IPS-18a (cell line): ENCODE measurements around the gene ONECUT3.
"Not testable (repeated sequence)": the region's sequence is repeated elsewhere in the genome, so short reads cannot be mapped to it uniquely, and the experiment has no call there.

Experiments
- H3K27ac ChIP-seq: one replicate; pipeline ENCODE4 v1.5.1; 2013; ENCODE audit warnings: low read length
- H3K27me3 ChIP-seq: one replicate; pipeline ENCODE4 v1.6.1; 2013; ENCODE audit warnings: mild to moderate bottlenecking, low read length; ENCODE audit not compliant: control insufficient read depth, insufficient read depth
- H3K36me3 ChIP-seq: one replicate; pipeline ENCODE4 v1.6.1; 2013; ENCODE audit warnings: low read depth, low read length; ENCODE audit not compliant: control insufficient read depth
- H3K4me1 ChIP-seq: one replicate; pipeline ENCODE4 v1.6.1; 2013; ENCODE audit warnings: low read depth, low read length; ENCODE audit not compliant: control insufficient read depth
- H3K4me3 ChIP-seq: one replicate; pipeline ENCODE4 v1.5.1; 2013; ENCODE audit warnings: low read length
- H3K9ac ChIP-seq: one replicate; pipeline ENCODE4 v1.6.1; 2013; ENCODE audit warnings: mild to moderate bottlenecking, low read length, moderate library complexity
- H3K9me3 ChIP-seq: one replicate; pipeline ENCODE4 v1.6.1; 2013; ENCODE audit warnings: low read depth, low read length; ENCODE audit not compliant: control insufficient read depth

The ONECUT3 gene

DNA sequence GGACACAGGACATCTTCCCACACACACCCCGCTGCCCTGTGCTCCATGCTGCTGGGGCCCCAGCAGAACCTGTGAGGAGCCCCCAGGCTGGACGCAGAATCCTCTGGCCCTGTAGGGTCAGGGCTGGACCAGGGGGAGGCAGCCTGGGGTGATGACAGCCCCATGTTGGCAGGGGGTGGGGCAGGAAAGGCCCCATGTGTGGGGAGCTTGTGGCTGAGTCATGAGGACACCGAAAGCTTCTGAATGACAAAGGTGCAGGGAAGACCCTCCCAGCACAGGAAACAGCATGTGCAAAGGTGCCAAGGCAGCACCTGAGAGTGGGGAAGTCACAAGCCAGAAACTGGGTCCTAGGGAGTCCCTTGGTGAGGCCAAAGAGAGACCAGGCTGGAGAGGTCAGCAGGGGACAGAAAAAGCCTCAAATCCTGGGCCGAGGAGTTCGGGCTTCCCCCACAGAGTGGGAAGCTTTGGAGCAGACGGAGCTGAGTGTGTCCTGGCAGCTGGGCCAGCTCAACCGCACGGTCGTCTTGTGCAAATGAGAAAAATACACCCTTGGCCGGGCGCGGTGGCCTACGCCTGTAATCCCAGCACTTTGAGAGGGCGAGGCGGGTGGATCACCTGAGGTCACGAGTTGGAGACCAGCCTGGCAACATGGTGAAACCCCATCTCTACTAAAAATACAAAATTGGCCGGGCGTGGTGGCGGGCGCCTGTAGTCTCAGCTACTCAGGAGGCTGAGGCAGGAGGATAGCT, 41.3 kb downstream of the ONECUT3 start:
- Histone ChIP-seq H3K27ac (no peak overlapping the region), H3K9me3 (no peaks in the 10 kb centered on the region), H3K36me3 (no peaks in the 10 kb centered on the region), H3K4me3 (no peak overlapping the region), H3K4me1 (peaks cover 6% of the 10 kb centered on the region), H3K27me3 (peaks cover 2% of the 10 kb centered on the region), H3K9ac (no peak overlapping the region)

DNA sequence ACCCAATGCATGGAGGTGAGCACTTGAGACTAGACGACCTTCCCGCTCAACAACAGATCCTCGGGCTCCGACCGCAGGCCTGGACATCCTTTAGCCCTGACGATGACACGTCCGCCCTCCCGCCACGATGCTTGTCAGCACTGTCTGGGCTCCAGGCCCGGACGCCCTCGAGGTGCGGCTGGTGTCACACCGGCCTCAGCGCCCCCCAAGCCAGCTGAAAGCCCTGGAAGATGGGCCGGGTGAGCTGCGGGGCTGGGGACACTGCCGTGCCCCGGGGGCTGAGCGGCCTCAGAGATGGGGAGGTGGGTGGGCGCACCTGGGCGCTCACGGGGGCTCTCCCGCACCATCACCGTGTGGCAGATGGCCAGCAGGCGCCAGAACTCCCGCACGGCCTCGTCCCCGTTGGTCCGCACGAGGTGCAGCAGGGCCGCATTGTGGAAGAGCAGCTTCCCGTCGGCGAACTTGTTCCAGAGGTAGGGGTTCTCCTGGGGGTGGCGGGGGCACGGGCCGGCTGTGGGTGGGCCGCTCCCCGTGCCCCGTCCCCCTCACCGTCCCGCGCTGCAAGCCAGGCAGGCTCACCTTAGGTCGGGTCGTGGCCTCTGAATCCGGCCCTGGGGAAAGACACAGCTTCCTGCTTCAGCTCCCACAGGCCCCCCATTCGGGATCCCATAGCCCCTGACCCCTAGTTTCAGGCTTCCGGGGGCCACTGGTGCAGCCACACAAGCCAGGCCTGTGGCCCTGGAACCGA, 43.3 kb downstream of the ONECUT3 start:
- Histone ChIP-seq H3K27me3 (no peaks in the 10 kb centered on the region), H3K4me1 (peaks cover 6% of the 10 kb centered on the region), H3K36me3 (no peaks in the 10 kb centered on the region), H3K27ac (no peak overlapping the region), H3K9ac (no peak overlapping the region), H3K4me3 (no peak overlapping the region), H3K9me3 (no peaks in the 10 kb centered on the region)

DNA sequence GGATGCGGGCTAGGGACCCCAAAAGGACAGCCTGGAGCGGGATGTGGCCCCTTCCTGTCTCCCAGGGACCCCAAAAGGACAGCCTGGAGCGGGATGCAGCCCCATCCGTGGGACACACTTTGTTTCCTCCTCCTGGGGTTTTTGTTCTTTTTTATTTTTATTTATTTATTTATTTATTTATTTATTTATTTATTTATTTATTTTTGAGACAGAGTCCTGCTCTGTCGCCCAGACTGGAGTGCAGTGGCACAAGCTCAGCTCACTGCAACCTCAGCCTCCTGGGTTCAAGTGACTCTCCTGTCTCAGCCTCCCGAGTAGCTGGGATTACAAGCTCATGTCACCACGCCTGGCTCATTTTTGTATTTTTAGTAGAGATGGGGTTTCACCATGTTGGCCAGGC, 44.0 kb downstream of the ONECUT3 start:
- H3K36me3 ChIP-seq, H3K27me3 ChIP-seq: not testable (repeated sequence)

DNA sequence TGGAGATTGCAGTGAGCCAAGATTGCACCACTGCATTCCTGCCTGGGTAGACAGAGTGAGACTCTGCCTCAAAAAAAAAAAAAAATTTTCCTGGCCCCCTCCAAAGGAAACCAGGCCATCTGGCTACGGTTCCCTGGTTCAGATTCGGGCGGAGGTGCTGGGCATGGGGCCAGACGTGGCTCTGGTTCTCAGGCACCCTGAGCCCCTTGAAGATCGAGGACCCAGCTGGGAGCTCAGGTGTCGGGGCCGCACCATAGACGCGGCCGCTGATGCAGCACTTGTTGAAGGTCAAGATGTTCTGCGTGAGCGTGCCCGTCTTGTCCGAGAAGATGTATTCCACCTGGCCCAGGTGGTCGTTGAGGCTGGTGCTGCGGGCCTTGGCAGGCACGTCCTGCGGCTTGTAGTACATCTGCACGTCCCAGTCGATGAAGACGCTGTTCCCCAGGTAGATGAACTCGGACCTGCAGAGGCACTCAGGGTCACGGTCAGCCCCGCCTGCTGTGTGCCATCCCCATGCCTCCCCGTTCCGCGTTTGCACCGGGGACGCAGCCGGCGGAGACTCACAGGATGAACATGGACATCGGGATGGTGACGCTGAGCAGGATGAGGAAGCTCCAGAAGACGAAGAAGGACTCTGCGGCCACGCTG, 46.5 kb downstream of the ONECUT3 start:
- Histone ChIP-seq H3K4me3 (no peak overlapping the region), H3K9ac (no peak overlapping the region), H3K36me3 (no peaks in the 10 kb centered on the region), H3K27ac (no peak overlapping the region), H3K9me3 (no peaks in the 10 kb centered on the region), H3K27me3 (no peaks in the 10 kb centered on the region), H3K4me1 (no peaks in the 10 kb centered on the region)

More for the DNA sequence above, 44.0 kb downstream of the ONECUT3 start:
- H3K9ac ChIP-seq, H3K4me1 ChIP-seq, H3K27ac ChIP-seq, H3K4me3 ChIP-seq, H3K9me3 ChIP-seq: not testable (repeated sequence)

DNA sequence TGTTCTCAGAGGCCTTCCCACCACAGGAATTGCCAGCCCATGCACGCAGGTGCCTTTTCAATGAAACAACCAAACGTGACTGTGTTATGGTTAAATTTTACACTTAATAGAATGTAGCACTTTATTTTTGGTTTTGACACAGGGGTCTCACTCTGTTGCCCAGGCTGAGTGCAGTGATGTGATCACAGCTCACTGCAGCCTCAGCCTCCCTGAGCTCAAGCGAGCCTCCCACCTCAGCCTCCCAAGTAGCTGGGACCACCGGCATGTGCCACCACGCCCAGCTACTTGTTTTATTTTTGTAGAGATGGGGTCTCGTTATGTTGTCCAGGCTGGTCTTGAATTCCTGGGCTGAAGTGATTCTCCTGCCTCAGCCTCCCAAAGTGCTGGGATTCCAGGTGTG, 51.6 kb downstream of the ONECUT3 start:
- H3K4me3 ChIP-seq, result no peak overlapping the region
- no peaks in the 10 kb centered on the region for H3K4me1 ChIP-seq
- H3K27ac ChIP-seq, result no peak overlapping the region
- no peaks in the 10 kb centered on the region for H3K9me3 ChIP-seq
- H3K9ac ChIP-seq, result no peak overlapping the region
- H3K27me3 ChIP-seq, result no peaks in the 10 kb centered on the region
- H3K36me3 ChIP-seq, result no peaks in the 10 kb centered on the region

DNA sequence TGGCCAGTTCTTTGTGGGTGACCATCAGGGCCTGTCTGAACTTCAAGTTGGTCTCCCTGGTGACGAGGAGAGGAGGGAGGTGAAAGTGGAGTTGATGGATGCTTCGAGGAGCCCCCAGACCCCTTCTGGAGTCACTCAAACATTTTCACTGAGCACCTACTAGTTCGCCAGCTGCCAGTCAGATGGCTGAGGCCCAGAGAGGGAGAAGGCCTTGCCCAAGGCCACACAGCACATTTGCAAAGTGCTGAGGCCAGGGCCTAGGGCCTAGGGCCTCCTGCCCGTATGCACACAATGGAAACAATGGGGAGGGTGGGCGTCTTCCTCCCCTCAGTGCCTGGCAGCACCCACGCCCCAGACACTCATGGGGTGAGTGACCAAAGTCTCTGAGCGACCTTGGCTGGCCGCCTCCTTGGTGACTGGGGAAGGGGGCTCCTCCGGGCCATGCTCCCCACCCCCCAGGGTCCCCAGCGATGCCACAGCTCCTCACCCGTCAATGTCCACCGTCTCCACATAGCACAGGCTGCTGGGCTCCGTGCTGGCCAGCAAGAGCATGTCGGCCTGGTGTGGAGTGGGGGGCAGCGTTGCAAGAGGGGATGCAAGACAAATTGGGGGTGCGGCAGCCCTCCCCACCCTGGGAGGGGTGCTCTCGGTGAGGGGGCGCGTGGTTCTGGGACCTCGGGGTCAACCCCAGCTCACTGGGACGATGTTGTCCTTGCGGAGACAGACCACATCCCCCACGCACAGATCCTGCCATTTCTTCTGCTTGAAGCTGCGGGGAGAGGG, 52.3 kb downstream of the ONECUT3 start:
- Histone ChIP-seq H3K27me3 (no peaks in the 10 kb centered on the region), H3K9ac (no peak overlapping the region)

DNA sequence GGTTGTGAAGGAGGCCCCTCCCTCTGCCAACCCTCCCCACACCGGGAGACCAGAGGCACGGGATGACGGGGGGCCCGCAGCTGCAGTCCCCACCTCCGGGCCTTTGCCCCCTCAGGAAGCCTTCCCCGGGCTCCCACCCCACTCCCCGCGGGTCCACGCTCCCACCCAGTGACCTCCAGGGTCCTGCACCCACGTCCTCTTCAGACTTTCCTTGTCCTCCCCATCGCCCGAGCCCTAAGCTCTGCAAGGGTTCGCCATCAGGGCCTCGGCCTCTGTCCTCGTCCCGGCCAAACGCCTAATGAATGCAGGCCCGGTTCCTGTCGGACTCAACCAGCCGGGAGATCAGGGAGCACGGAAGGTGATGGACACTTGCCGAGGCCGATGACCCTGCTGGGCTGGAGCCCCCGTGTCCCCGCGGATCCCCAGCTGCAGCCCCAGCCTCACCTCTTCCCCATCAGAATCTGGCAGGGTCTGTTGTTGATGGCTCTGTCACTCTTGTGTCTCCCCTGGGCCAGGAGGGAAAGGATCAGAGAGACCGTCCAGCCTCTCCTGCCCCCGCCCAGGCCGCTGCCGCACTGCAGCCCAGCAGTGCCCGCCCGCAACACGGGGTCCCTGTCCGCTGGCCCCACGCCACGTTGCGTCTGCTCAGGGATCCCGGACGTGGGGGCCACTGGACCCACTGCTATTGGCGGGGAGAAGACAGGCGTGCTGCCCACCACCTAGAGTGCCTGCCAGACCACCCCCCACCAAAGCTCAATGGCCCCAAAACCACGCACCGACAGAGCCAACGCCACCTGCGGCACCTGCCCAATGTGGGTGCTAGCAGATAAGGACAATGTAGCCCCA, 53.1 kb downstream of the ONECUT3 start:
- no peak overlapping the region for H3K9ac ChIP-seq
- H3K36me3 ChIP-seq, result no peaks in the 10 kb centered on the region
- no peaks in the 10 kb centered on the region for H3K9me3 ChIP-seq
- no peak overlapping the region for H3K27ac ChIP-seq
- no peak overlapping the region for H3K4me3 ChIP-seq
- H3K27me3 ChIP-seq, result peaks cover 5% of the 10 kb centered on the region
- no peaks in the 10 kb centered on the region for H3K4me1 ChIP-seq

More for the DNA sequence above, 52.3 kb downstream of the ONECUT3 start:
- Histone ChIP-seq H3K4me3 (no peak overlapping the region), H3K27ac (no peak overlapping the region), H3K36me3 (no peaks in the 10 kb centered on the region), H3K9me3 (no peaks in the 10 kb centered on the region), H3K4me1 (no peaks in the 10 kb centered on the region)

DNA sequence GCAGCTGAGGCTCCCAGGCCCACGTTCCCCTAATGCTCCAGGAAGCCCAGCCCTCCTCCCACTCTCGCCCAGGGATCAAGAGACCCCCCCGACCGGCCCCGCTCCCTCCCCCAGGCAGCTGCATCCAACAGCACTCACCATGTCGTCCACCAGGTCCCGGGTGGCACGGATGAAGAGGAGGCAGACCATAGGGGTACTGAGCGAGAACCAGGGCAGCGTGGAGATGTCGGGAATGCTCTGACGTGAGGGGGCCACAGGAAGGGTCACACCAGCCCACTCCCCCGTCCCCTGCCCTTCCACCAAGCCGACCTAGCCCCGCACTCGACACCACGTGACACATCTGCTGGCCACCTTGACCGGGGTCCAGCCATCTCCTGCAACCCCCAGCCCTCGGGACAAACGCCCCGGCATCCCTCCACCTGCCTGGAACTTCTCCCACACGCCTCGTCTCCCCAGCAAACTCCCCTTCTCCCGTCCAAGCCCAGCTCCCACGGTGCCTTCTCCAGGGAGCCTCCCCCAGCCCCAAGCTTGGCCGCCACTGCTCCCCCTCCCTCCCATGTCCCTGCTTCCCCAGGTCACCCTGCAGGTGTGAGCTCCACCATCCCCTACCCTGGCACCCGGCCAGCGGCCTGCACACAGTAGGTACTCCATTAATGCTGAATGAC, 53.9 kb downstream of the ONECUT3 start:
- Histone ChIP-seq H3K4me1 (no peaks in the 10 kb centered on the region), H3K9ac (no peak overlapping the region), H3K27ac (no peak overlapping the region), H3K9me3 (no peaks in the 10 kb centered on the region), H3K36me3 (no peaks in the 10 kb centered on the region), H3K4me3 (no peak overlapping the region), H3K27me3 (peaks cover 8% of the 10 kb centered on the region)

DNA sequence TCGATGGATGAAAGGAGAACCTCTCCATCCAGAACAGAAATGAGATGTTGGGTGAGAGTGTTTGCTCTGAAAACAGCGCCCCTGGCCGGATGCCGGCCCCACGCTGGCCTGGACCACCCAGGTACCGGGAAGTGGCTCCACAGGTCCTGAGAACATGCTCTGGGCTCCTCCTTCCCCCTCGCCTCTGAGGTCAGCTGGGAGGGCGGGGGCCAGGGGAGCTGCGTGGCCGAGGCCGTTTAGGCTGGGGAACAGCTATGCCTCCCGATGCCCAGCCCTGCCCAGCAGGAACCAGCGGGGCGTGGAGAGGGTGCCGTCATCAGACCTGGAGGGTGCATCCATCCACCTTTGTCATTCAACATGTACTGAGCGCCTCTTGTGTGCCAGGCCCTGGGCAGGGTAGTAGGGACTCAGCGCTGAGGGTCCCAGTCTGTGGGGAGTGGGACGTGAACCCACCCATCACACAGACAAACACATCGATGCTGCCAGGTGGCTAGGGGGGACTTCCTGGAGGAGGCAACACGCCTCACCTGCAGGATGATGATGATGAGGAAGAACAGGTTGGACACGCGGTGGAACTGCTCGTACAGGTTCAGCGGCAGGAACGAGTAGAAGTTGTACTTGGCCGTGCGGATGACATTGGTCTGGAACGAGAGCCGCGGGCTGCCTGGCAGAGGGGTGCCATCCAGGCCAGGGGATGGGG, 54.5 kb downstream of the ONECUT3 start:
- Histone ChIP-seq H3K27me3 (peaks cover 8% of the 10 kb centered on the region), H3K36me3 (no peaks in the 10 kb centered on the region)

DNA sequence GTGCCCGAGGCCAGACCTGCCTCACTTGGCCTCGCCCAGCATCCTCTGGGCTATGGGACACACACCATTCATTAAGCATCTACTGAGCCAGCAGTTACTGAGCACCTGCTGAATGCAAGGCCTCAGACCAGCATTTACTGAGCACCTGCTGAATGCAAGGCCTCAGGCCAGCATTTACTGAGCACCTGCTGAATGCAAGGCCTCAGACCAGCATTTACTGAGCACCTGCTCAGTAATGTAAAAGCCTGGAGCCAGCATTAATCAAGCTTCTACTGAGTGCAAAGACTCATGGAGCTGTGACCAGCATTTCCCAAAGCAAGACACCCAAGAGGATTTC, 55.1 kb downstream of the ONECUT3 start:
- Histone ChIP-seq H3K9ac (no peak overlapping the region), H3K4me1 (no peaks in the 10 kb centered on the region), H3K9me3 (no peaks in the 10 kb centered on the region), H3K27me3 (peaks cover 8% of the 10 kb centered on the region), H3K27ac (no peak overlapping the region), H3K36me3 (no peaks in the 10 kb centered on the region), H3K4me3 (no peak overlapping the region)

More for the DNA sequence above, 54.5 kb downstream of the ONECUT3 start:
- Histone ChIP-seq H3K4me1 (no peaks in the 10 kb centered on the region), H3K27ac (no peak overlapping the region), H3K9me3 (no peaks in the 10 kb centered on the region), H3K9ac (no peak overlapping the region), H3K4me3 (no peak overlapping the region)
